HG03439 (cell line): ENCODE data around the gene UBAC2.
"Not testable (repeated sequence)": the region's sequence is repeated elsewhere in the genome, so short reads cannot be mapped to it uniquely, and the experiment has no call there.

Source experiments
- ATAC-seq: cut with Tn5 transposase; IDR thresholded peaks from one replicate; pipeline ENCODE4 v1.9.1; 2021; ENCODE audit warnings: mild to moderate bottlenecking, moderate library complexity; ENCODE audit not compliant: unreplicated experiment

Gene UBAC2

DNA sequence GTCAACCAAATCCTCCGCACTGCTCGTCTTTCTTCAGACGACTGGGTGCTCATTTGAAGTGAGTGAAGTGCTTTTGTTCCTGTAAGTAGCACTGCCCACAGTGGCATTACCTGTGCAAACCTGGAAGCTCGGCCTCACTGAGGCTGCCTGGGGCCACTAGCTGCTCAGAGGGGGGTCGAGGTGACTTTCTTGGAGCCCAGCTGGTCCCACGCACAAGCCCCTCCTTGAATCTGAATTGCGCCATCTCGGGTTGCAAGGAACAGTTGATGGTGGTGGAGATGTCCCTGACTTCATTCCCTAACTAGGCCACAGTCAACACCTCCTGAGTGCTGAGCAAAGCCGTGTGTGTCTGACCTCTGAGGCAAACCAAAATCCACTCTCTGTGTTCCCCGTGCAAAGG lies 185.8 kb downstream of the UBAC2 start:
- ATAC-seq, result no peak

DNA sequence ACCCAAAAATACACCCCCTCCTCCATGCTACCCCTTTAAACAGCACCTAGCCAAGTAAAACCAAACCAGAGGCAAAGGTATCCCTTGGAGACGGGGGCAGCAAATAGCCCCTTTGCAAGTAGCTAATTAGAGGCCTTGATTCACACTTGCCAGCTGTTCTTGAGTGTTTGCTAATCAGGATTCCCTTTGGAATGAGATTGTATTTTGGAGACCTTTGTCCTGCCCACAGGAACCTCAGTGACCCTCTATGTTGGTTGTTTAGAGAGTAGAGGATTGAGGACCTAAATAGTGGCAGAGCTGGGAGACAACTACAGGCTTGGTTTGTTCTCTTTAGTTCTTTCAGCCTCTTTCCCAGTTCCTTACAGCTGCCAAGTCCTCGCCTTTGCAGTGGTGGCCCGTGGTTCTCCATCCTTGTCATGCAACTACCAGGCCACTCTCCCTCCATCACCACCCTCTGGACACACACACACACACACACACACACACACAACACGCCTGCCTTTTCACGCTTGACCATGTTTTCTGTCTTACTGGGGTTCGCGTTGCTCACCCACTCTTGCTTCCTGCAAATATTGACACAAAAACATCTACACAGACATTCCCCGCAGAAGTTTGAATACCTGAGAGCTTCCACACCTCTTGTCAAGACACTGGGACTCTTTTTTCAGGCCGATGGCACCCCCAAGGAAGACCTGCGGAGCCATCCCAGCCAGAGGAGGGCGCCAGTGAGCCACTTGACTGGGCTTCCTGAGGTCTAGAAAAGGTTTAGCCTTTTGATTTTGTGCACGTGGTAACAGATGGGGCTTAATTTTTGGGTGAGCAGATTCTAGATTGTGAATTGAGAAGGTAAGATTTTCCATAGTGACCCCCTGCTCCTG lies 186.5 kb downstream of the UBAC2 start:
- no peak for ATAC-seq

DNA sequence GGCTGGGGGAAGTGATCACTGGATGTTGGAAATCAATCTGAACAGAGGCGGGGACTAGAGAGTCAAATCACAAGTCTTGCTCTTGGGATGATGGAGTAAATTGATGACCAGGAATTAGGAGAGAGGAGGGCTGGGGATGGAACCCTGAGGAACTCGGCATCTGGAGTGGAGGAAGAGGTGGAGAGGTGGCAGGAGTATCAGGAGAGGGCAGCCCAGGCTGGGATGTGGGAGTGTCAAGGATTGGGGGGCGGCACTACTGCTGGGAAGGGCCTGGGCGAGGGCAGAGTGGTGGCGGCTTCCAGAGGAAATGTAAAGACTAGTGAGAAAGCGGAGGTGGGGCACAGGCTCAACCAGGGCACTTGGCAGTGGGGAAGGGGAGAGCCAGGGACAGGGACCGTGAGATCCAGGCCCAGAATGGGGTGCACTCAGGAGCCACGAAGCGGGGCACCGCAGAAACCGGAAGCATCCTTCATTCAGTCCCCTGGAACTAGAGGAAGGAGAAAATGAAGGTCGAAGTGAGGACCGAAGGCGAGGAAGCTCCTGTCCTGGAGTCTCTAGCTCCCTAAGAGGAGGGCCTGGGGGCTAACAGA lies 187.8 kb downstream of the UBAC2 start:
- ATAC-seq, result no peak

DNA sequence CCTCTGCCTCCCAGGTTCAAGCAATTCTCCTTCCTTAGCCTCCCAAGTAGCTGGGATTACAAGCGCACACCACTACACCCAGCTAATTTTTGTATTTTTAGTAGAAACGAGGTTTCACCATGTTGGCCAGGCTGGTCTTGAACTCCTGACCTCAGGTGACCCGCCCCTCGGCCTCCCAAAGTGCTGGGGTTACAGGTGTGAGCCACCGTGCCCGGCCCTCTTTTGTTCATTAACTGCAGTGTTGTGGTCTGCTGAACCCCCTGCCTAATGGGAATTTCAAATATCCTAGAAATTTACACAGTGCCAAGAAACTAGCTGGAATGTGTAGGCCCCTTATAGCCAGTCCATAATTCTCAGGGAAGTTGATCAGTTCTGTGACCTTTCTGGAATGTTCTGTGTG lies 188.4 kb downstream of the UBAC2 start:
- ATAC-seq, result not testable (repeated sequence)

DNA sequence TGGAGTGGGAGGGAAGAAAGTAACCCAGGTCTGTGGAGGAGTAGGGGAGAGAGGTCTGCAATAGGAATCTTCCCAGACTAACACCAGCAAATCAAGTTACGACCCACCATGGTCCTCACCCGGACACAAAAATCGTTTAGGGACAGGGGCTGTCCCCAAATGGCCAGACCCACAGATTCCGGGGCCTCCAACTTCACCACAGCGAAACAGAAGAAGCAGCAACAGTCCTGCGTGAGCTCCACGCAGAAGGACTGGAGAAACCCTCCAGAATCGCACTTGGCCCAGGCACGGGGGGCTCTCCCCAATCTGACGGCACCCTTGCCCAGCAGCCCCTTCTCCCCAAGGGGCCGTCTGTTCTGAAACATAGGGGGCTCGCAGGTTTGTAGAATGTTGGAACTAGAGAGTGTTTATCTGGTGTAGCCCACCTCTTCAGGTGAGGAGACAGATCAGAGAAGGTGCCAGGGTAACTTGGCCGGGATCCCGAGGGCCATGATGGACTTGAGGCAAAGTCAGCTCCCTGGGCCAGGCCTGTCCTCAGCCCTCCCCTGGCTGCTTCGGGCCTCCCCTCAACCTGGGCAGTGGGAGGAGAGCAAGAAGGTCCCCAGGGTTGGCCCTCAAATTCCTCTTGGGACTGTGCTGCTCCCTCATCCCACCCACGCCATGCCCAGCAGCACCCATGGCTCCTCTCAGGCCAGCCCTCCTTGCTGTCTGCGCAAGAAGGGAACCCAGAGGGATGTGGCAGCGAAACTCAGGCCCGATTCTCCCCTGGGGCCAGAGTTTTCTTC lies 189.1 kb downstream of the UBAC2 start:
- no peak for ATAC-seq

DNA sequence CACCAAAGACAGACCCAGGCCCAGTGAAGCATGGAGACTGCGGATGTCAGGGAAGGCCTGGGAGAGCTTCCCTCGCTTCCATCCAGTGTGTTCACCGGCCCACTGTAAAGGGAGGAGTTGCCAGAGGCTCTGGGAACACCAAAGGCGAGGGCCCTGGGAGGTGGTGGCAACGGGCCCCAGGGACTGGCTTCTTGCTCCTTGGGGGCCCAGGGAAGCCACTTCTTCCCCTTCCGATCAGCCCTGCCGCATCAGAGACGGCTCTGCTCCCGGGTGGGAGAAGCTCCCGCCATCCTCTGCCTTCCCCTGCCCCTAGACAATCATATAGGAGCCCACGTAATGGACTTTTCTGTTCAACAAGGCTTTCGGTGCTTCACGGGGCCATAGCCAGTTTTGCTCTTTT lies 189.9 kb downstream of the UBAC2 start:
- no peak for ATAC-seq

DNA sequence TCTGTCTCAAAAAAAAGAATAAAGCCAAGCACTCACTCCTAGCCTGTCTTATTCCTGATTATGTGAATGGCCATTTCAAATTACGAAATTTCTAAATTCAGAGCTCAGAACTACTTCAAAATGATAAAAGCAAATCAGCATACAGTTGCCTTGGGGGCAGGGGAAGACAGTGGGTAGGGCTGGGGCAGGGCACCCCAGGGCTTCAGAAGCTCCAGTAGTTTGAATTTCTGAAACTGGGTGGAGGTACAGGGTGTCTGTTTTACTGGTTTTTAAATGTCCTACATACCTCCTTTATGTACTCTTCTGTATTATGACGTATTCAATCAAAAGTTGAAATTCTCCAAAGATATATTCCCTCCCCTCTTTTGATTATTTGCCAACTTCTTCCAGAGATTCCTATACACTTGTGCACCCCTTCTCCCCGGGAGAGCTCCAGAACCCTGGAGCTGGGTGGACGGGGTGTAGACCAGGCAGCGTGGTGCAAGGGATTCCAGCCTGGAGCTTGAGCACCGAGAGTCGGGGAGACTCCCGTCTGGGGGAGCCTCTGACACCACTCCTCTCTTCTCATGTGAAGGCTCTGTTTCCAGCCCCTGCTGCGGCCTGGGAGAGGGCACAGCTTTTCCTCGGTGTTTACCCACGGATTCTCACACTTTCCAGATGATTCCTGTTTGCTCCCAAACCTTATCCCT lies 191.3 kb downstream of the UBAC2 start:
- ATAC-seq, result no peak

DNA sequence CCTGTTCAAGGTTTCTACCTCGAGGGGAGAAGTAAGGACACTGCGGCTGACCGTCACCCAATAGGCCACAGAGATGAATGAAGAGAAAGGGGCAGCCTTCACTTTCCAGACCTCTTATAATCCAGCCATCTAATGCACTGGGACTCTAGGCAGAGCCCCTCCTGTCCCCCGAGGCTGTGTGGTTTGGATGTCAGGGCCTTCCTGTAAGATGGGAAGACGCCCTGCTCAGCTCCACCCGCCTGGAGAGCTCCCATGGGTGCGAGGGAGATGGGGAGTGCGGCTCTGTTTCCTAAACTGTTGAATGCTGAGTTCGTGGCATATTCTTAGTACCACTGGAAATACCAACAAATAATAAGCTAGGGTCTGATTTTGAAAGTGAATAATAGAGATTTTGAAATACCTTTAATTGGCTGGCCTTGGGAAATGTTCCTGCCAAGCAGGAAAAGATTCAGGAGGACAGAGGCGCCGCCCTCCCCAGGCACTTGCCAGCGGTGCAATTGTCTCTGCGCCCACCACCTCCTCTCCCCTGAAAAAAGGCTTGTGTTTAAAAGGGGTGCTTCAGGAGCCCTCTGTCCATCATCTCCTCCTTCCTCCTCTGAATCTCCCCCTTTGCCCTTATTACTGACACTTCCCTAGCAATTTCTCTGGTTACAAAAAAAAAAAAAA lies 191.9 kb downstream of the UBAC2 start:
- no peak for ATAC-seq

DNA sequence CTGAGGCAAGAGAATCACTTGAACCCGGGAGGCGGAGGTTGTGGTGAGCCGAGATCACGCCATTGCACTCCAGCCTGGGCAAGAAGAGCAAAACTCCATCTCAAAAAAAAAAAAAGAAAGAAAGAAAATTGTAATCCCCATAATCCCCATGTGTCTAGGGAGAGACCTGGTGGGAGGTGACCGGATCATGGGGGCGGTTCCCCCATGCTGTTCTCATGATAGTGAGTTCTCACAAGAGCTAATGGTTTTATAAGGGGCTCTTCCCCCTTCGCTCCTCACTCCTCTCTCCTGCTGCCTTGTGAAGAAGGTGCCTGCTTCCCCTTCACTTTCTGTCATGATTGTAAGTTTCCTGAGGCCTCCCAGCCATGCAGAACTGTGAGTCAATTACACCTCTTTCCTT lies 192.7 kb downstream of the UBAC2 start:
- not testable (repeated sequence) for ATAC-seq

DNA sequence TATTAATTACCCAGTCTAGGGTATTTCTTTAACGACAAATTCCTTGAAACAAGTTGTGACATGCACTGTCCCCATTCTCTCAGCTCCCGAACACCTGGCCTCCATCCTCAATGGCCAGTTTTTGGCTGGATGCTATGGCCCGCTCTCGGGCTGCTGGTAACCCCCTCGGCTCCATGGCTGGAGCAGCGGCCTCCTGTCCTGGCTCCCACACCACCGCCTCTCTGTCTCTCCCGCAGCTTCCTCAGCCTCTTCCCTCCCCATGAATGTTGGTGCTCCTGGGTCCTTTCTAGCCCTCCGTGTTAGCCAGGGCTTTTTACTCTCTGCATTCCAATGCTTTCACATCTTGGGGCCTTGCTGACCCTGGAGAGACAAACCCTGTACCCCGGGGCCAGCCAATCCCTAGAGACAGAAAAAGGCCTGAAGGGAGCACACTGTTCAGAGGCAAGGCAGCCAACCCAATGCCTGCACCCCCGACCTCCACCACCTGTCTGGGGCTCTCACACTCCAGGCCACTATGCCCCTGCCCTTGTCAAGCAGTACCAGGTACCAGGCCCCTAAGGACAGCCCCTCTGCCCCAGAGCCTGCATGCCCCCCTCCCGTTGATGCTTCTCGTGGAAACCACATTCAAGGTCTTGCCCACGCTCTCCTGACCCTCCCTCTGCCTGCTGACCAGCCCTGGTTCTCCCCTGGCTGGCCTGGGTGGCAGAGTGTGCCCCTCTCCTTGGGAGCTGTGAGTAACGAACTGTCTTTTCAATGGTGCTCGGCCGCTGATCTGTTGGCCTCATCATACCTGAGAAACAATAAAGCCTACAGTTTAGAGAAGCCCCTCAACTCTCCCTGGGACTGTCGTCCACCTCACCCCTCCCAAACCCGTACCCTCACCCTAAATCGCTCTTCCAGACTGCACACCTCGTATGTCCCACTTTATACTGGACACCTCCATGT lies 193.4 kb downstream of the UBAC2 start:
- no peak for ATAC-seq

DNA sequence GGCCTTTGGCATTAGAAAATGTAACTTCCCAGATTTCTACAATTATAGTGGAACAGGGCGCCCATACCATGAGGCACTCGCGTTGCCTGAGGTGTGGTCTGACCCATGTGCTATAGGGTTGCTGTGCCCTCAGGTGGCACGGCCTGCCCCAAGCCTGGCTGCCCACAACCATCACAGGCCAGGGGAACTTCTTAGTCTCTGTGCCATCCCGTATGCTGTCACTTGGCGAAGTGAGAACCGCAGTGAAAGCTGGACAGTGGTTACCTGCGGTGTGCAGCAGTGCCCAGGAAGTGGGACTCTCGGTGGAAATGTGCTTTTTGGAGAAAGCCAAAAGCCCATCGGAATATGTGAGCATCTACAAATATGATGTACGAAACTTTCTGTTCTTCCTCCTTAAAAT lies 194.8 kb downstream of the UBAC2 start:
- no peak for ATAC-seq

DNA sequence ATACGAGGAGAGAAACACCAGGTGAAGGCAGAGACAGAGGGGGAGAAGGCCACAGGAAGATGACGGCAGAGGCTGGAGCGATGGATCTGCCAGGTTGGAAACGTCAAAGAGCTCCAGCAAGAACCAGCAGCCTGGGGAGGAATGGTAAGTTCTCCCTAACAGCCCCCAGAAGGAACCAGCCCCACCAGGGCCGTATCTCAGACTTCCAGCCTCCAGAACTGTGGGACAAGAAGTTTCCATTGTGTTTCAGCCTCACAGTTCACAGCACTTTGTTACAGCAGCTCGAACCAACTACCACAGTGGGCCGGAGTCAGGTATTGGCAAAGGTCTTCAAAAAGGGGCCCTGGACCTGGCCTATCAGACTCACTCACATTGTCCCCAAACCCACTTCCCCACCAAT lies 195.8 kb downstream of the UBAC2 start:
- ATAC-seq, result no peak

DNA sequence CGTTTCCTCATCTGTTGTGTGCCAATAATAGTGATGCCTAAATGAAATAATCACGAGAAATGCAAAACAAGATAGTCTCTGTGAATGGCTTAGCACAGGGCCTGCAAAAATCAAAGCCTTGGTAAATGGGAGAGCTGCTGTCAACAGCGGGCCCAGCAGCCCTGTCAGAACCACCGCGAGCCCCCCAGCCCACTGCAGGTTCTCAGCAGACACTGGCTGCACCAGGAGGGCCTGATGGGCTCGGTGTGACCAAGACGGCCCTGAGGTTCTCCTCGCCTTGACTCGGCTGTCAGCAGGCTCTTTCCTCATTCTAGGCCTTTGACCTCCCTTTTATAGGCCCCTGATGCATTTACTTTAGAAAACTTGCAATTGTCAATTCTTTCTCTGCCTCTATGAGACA lies 197.4 kb downstream of the UBAC2 start:
- no peak for ATAC-seq

DNA sequence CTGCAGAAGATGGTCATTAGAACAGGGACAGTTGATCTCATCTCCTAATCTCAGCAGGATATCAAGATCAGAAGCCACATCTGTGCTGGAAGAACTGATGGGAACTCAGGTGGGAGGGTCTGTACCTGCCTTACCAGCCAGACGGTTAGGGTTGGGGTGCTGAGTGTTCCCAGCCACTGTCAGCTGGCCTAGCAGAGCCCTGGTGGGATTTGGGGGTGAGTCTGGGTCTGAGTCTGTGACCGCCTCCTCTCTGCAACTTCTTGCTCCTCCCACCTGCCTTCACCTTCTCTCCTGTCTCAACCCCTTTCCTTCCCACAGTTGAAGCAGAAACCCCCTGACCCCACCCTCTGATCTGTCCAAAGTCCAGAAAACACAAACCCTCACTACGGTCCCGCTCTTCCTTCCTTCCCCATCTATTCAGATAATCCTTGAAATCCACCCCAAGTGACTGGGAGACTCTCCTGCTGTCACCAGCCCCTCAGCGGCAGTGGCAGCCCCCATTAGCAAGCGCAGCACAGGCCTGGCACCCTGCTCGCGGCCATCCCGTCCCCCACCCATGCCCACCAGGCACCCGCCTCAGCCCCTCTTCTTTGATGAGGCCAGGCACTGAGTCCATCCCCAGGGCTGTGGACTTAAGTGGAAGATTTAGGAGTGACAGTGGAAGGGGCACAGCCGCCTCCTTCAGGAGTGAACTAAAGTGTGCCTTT lies 198.4 kb downstream of the UBAC2 start:
- no peak for ATAC-seq

DNA sequence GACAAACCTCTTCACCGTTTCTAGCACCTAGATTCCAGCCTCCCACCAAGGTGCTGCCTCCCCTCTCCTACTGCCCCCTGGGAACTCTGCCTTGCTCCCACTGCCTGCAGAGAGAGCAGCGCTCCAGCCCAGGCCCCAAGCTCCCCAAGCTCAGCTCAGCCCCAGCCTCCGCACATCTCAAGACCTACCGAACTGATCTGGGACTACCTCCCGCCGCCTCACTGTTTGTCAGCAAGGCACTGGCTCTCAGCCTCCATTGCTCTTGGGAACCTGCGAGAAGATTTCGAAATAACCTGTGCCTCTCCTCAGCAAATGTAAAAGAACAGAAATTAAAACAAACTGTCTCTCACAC lies 198.9 kb downstream of the UBAC2 start:
- no peak for ATAC-seq

DNA sequence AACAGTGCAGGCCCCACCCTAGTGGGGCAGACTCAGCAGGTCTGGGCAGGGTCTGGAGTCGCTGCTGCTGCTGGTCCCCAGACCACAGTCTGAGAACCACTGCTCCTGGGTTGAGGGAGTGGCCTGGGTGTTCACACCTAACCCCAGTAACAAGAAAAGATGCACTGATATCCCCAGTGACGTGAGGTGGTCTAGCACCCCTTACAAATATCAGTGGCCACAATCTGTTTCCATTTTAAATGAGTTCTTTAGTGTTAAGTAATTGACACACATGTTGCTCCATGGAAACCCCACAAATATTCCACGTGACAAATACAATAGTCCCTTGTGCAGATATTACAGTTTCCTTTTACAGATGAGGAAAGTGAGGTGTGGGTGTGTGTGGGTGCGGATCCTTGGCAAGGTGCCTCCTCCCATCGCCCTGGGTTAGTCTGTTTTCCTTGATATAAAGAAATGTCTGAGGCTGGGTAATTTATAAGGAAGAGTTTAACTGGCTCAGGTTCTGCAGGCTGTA lies 202.9 kb downstream of the UBAC2 start:
- ATAC-seq, result no peak

DNA sequence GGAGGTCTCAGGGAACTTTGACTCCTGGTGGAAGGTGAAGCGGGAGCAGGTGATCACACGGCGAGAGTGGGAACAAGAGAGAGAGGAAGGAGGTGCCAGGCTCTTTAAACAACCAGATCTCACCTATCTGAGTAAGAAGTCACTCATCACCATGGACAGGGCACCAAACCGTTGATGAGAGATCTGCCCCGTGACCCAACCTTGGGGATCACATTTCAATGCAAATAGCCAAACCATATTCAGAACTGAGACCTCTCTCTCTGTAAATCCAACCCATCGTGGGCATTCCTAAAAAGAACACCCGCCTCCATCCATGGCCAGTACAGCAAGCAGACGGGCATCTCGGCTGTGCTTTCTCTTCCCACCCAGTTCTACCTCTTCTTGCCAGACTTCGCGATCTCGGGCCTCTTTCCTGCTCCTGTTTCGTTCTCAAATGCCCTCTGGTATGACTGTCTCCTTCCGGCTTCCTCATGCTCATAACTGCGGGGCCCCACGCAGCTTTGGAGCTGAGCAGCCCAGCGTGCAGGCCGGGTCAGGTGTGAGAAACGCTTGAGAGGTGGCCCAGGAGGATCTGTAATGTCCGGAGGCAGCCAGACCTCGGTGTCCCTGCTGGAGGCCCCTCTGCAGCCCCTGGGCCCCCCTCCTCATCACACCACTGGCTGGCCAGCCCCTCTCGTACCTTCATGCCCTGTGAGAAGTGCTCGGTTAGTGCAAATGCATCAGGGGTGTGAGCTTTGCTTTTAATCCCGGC lies 203.5 kb downstream of the UBAC2 start:
- no peak for ATAC-seq

DNA sequence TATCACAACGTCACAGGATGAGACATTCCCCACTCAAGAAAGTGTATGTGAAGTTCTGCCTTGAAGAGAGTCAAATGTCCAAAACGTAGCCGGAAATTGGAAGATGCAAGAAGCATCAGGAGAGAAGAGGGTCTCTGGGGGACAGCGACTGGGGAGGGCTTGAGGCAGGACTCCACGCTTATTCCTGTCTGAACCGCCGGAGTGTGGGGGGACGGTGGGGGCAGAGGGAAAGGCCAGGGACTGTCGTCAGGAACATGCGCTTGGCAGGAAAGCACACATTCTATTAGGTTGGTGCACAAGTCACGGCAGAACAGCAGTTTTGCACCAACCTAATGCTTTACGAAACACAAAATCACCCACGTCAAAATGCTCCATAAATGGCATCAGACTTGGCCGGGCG lies 205.3 kb downstream of the UBAC2 start:
- no peak for ATAC-seq
